Brain pericyte (primary cell): ENCODE data around the gene DDB1.

Experiments
- DNase-seq: peaks from one replicate; pipeline ENCODE4 v3.0.0-alpha.2; 2012; ENCODE audit warnings: low read depth, low spot score

DDB1 gene

DNA sequence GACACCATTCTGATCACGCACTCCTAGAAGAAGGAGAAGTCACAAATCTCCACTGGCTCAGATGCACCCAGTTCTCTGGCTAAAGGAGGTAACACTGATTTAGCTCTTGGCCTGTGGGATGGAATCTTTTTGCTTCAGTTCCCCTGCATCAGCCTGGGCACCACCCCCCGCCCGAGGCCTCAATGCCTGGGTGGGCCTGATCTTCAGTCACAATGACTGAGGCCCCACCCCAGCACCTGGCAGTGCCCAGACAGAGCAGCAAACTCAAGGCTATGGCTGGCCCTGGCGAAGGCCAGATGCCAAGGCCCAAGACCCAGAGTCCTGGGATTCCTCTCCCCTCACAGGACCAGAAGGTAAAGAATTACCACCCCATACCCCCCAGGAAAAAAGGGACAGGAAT lies 23.8 kb upstream of the DDB1 start:
- no peak for DNase-seq

DNA sequence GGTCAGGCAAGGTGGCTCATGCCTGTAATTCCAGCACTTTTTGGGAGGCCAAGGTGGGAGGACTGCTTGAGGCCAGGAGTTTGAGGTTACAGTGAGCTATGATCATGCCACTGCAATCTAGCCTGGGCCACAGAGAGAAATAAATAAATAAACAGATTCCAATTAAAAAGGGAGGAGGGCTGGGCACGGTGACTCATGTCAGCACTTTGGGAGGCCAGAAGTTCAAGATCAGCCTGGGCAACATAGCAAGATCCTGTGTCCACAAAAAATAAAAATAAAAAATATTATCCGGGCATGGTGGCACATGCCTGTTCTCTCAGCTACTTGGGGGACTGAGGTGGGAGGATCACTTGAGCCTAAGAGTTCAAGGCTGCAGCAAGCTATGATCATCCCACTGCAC lies 21.3 kb upstream of the DDB1 start:
- DNase-seq, result no peak

DNA sequence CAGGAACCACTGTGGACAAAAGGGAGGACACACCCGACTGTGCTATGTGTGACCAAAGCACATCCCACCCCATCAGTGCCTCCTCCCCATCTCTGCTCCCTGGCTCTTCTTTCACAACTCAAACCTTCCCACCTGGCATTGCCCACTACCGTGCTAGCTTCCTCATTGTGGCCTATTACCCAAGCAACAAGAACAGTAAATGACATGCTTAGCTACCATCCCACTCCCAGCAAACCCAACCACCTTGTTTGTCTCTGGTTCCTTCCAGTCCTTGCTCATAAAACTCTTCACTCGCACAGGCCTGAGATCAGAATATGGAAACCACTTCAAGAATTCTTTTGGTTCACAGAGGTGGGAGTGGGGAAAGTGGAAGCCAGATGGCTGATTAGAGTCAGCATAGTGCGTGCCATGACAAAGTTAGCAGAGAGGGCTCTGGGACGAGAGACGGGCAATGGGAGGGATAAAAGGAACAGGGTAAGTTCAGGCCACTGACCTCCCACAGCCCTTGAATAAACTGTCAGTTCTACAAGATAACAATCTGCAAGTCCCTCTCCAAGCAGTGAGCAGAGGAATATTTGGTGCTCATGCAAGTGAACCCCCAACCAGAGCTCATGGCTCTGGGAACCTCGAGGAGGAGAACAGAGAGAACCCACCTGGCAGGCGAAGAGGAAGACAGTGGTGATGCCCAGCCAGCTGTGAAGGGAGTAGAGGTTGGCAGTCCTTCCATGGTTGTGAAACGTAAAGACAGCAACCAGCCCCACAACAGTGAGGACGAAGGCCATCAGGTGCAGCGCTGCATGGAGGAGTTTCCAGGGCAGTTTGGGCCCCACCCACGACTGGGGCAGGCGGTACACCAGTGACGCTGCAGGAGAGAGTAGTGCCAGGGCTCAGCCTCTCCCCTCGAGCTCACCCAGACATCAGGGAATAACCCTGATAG lies 20.5 kb upstream of the DDB1 start:
- DNase-seq, result no peak

DNA sequence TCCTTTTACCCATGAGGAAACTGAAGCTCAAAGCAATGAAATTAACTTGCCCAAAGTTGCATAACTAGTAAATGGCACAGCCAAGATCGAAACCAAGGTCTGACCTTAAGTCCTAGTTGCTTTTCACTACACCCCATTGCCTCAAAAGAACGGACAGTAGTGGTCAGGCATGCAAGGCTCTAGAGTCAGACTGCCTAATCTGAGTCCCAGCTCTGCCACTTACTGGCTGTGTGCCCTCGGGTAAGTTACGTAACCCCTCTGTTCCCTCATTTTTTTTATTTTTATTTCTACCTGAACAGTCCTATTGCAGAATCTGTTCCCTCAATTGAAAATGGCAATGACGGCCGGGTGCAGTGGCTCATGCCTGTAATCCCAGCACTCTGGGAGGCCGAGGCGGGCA lies 19.1 kb upstream of the DDB1 start:
- DNase-seq, result no peak

DNA sequence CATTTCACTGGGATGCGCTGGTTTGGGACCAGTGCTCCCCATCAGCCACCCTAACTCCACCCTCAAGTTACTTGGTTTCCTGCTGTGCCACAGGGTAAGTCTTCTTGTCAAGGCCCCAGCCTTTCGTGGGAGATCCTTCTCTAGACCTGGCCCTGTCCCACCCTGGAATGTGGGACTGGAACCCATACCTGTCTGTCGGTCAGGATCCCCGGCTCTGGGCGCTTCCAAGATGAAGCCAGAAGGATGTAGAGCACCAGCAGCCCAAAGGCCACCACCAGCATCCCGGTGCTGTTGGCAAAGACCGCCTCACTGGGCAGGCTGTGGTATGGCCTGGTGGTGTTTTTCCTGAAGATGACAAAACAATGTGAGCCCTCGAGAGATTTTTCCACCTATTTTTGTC lies 17.9 kb upstream of the DDB1 start:
- DNase-seq, result no peak

DNA sequence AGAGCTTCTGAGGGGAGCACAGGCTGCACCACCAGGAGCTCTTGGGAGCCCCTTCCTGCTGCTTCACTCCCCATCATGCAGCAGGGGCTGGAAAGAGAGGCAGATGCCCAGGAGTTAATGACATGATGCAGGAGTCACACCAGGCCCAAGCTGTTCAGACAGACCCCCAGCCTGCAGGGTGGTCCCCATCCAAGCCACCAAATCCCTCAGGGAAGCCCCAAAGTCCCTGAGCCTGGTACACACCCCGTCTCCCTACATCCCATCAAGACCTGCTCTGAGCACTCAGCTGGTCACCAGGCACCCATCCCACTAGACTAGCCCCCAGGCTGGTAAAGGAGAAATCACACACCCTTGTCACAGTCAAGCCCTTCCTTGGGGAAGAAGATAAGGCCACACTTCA lies 17.4 kb upstream of the DDB1 start:
- no peak for DNase-seq

DNA sequence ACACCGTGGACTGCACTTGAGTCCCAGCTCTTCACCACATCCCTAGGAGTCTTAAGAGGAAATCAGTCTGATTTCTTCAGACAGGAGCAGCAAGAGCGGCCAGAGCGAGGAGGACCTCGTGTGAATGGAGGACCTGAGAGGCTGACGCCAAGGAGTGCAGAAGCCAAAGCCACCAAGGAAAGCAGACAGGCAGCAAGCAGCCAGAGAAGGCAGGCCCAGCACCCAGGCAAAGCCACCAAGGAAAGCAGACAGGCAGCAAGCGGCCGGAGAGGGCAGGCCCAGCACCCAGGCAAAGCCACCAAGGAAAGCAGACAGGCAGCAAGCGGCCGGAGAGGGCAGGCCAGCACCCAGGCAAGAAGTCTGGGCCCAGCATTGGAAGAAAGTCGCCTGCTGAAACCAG lies 17.0 kb upstream of the DDB1 start:
- no peak for DNase-seq

DNA sequence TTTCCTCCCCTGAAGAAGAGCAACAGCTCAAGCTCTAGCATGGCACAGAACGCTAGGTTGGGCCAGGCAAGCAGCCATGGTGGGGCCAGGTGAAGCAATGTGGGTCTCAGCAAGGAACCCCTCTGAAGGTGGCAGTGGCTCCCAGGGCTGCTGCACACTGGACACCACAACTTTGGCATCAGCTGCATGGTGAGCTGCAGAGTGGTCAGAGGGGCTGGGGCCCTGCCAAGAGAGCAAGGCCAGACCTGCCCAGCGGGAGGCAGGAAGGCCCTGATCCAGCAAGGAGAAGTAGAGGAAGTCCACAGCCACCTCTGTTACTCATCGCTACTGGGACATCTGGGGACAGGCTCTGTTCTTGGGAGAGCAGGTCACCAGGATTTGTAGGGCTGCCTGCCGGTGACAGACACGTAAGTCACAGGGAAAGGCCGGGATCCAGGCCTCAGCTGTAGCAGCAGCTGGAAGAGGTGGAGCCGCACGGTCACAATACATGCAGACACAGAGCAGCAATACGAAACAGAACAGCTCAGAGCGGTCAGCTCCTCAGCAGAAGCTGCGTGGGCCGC lies 16.4 kb upstream of the DDB1 start:
- DNase-seq, result no peak

DNA sequence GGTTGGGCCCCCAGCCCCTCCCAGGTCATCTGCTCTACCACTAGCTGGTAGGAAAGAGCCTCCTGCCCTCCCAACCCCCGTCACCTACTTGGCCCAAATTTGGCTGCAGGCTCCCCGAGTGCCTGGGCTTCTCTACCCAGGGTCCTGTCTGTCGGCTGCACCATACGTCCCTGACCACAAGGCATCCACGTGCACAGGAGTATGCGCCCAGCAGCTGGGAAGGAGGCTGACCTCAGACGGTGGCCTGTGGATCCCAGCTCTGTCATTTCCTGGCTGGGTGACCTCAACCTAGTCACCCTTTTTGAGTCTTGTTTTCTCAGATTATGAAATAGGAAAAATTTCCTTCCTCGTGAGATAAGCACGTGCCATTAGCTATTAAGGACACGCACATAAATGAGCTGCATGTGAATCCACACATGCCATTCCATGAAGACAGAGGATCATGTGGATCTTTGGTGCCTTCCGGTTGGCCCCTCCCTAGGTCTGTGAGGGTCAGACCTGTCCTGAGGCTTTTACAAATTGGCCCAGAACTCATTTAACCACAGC lies 15.1 kb upstream of the DDB1 start:
- DNase-seq, result no peak

DNA sequence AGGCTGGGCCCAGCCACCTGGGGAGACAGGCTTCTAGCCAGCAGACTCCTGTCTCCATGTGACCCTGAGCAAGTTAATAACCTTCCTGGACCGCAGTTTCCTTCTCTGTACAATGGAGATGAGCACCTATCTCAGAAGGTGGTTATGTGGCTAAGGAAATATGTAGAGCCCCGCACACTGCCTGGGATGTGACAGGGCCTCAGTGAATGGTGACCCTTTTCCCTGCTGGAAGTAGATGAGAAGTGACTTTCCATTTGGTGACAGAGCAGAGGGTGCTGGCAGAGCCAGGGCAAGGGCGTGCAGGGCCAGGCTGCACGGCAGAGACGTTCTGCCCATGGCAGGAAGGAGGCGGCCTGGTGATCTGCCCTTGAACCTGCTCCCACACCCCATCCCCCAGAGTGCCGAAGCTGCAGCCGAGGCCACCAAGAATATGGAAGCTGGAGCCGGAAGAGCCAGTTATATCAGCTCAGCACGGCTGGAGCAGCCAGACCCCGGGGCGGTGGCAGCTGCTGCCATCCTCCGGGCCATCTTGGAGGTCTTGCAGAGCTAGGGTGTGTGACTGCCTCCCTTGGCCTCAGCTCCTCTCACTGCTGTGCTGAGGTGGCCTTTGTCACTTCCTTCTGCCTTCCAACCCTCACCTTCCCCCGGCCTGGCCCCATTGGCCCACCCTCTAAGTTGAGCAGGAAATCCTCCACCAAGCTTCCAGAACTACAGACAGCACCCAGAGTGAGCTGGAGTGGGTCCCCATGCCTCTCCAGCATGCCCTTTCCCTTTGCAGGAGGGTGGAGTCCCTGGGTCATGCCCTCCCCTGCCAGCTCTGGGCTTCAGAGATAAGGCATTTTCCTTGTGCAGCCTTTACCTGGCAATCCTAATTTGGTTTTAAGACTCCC lies 13.3 kb upstream of the DDB1 start:
- DNase-seq, result no peak

DNA sequence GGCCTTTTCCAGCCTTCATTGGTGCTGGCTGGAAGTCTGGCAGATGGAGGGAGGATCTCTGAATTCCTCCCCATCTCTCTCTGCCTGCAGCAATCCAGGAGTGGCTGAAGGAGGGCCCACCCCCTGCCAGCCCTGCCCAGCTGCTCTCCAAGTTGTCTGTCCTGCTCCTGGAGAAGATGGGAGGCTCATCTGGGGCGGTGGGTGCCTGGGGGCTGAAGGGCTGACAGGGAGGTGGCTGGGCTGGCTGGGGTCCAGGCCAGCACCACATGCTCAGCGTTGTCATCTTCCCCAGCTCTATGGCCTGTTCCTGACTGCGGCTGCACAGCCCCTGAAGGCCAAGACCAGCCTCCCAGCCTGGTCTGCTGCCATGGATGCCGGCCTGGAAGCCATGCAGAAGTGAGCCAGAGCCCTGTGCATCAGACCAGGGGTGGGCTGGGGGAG lies 12.3 kb upstream of the DDB1 start:
- no peak for DNase-seq

DNA sequence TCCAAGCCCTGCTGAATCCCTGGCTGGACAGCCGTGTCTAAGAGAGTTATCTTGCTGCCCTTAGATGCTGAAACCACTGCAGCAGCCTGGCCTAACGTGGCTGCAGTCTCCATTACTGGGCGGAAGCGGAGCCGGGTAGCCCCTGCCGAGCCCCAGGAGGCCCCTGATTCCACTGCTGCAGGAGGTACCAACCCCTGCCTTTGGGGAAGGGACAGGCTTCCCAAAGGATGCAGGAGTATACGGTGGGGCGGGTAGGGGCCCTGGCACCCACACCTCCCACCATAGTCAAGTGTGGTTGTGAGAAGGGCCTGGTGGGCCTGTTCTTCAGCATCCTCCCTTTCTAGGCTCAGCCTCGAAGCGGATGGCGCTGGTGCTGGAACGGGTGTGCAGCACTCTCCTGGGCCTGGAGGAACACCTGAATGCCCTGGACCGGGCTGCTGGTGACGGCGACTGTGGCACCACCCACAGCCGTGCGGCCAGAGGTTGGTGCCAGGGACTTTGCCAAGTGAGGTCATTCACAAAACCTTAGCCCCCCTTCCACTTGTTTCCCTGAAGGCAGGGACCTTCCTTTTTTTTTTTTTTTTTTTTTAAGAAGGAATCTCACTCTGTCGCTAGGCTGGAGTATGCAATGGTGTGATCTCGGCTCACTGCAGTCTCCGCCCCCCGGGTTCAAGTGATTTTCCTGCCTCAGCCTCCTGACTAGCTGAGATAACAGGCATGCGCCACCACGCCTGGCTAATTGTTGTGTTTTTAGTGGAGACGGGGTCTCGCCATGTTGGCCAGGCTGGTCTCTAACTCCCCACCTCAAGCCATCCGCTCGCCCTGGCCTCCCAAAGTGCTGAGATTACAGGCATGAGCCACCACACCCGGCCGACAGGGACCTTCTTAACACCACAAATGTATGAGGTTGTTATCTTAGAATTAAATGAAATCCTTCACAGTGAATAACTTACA lies 11.2 kb upstream of the DDB1 start:
- DNase-seq, result no peak

DNA sequence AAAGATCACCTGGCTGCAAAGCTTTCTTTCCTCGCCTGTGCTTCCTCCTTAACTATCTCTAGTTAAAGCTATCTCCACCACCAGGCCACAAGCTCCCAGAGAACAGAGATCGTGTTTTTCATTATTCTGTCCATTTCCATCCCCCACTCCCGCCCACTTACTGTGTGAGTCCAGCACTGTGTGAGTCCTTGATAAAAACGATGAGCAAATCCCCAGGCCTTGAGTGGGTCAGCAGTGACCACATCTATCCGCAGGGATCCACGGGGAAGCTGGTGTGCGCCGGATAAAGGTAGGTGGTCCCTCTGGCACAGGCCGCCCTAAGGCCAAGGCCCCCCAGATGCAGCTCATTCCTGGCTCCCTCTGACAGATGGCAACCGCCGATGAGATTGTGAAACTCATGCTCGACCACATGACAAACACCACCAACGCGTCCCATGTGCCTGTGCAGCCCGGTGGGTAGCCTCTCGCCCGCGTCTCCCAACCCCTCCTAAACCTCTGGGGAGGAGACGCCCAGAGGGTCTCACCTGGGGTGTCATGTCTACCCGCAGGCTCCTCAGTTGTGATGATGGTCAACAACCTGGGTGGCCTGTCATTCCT lies 9.4 kb upstream of the DDB1 start:
- DNase-seq, result no peak

DNA sequence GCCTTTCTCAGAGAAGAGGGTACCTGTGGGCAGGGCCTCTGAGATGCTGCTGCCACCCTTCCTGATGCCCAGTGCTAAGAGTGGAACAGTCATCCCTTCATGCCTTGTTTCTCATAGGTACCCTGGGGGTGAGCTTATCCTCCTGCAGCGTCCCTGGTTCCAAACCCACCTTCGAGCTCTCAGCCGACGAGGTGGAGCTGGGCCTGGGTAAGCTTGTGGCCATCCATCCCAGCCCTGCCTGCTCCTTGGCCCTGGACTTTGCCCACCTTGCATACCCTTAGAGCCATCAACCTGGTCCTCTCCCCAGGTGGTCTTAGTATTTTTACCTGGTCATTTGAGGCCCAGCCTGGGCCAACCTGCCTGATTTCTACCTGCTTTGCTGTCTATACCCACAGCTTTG lies 8.8 kb upstream of the DDB1 start:
- no peak for DNase-seq

DNA sequence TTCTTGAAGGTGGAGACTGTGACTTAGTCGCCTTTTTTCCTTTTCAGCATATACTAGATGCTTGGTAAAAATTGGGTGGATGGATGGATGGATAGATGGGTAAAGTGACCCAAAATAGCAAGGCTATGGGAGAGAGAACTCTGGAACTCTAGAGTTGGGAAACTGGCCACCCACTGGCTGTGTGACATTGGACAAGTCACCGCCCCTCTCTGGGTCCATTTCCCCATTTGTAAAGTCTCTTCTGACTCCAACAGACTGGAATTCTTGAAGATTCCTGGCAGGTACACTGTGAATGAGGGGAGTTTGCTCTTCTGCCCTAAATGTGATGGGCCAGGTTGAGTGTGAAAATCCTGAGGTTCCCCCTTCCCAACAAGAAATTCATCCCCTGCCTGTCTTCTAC lies 8.1 kb upstream of the DDB1 start:
- DNase-seq, result no peak

DNA sequence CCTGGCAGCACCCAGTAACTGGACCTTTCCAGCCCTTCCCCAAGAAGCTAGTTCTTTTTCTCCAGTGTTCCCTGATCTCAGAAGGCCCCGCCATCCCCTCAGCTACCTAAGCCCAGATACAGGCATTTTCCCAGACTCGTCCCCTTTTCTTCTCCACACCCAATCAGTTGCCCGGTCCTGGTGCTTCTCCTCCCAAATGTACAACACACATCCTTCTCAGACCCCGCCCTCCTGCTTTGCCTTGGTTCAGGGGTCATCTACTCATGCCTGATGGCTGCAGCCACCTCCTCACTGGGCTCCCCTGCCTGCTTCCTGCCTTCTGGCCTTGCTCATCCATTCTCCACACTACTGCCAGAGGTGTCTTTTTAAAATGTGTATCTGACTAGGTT lies 6.6 kb upstream of the DDB1 start:
- DNase-seq, result no peak

DNA sequence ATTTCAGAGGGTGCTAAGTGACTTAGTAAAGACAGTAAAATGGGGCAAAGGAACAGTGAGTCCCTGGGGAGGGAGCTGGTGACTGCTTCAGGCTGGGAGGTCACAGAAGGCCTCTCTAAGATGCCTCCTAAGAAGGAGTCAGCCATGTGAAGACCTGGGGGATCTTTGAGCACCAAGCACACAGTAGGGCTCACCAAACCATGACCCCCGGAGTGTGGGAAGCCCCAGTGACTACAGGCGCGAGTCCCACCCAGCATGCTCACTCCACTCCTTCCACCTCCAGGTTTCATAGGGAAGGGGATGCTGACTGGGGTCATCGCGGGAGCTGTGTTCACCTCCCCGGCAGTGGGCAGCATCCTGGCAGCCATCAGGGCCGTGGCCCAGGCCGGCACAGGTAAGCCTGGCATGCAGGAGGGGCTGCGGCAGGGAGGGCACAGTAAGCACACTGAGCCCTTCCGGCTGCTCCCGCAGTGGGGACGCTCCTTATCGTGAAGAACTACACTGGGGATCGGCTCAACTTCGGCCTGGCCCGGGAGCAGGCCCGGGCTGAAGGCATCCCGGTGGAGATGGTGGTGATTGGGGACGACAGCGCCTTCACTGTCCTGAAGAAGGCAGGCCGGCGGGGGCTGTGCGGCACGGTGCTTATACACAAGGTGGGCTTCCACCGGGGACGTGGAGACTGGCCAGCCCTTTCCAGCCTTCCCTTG lies 6.0 kb upstream of the DDB1 start:
- DNase-seq, result no peak

DNA sequence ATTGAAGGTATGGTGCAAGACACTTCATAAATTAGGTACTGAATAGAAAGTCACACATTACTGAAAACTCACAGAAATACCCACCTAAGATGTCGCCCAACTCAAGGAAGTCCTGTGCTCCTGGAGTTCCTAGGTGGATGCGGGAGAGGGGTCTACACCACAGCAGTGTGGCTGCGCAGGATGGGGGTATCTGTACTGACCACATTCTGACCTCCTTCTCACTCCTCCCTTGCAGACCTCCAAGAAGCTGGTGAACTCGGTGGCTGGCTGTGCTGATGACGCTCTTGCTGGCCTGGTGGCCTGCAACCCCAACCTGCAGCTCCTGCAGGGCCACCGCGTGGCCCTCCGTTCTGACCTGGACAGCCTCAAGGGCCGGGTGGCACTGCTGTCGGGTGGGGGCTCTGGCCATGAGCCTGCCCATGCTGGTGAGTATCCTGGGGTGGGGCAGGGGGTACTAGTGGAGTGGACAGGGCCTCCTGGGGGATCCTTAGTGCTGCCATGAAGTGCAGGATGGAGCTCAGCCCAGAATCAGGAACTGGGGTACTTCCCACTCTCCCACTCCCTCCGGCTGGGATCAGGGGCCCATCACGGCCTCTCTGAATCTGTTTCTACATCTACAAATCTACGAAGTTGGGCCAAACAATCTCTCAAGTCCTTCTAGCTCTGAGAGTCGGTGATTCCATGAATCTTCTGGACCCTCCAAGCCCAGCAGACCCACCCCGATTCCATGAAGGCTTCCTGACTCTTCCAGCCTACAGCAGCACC lies 5.0 kb upstream of the DDB1 start:
- DNase-seq, result no peak
